Activated T-helper 17 cell treated with anti-CD3 and anti-CD28 coated beads, Interleukin-2, amount 50 U/mL, for 72 hours (primary cell): Measurements from ENCODE around the gene PSMD6. TPM values are rescaled to one million over a fixed set of nuclear protein-coding genes. Genes with fewer than 3 reads are reported as not detected.
A peak's percentile ranks its signal among the peaks of the same experiment; 100 is the strongest.

Experiments
- ATAC-seq: fragments of 150-1000 bp; cut with Tn5 transposase; replicated peaks from 2 replicates; pipeline ENCODE4 v1.10.0; 2021; ENCODE audit warnings: mild to moderate bottlenecking, moderate library complexity
- H3K27ac Mint-ChIP-seq: one replicate; pipeline ENCODE4 v1.8.0; 2022; ENCODE audit warnings: mixed read lengths
- H3K27me3 Mint-ChIP-seq: one replicate; pipeline ENCODE4 v1.8.0; 2022; ENCODE audit warnings: mixed read lengths
- H3K36me3 Mint-ChIP-seq: one replicate; pipeline ENCODE4 v1.8.0; 2022; ENCODE audit warnings: low read depth, mild to moderate bottlenecking, mixed read lengths
- H3K4me1 Mint-ChIP-seq: one replicate; pipeline ENCODE4 v1.8.0; 2022; ENCODE audit warnings: mixed read lengths
- H3K4me3 Mint-ChIP-seq: one replicate; pipeline ENCODE4 v1.8.0; 2022; ENCODE audit warnings: mild to moderate bottlenecking, mixed read lengths
- H3K9me3 Mint-ChIP-seq: one replicate; pipeline ENCODE4 v1.8.0; 2022; ENCODE audit warnings: mixed read lengths
- total RNA-seq, 2 donors: library from RNA; stranded (reverse); gene quantifications; one replicate each; pipeline ENCODE4 v1.2.3, GENCODE V29; 2022

Gene PSMD6
- total RNA-seq, 2 donors from 2014 or later = 79.4 to 113 TPM

DNA sequence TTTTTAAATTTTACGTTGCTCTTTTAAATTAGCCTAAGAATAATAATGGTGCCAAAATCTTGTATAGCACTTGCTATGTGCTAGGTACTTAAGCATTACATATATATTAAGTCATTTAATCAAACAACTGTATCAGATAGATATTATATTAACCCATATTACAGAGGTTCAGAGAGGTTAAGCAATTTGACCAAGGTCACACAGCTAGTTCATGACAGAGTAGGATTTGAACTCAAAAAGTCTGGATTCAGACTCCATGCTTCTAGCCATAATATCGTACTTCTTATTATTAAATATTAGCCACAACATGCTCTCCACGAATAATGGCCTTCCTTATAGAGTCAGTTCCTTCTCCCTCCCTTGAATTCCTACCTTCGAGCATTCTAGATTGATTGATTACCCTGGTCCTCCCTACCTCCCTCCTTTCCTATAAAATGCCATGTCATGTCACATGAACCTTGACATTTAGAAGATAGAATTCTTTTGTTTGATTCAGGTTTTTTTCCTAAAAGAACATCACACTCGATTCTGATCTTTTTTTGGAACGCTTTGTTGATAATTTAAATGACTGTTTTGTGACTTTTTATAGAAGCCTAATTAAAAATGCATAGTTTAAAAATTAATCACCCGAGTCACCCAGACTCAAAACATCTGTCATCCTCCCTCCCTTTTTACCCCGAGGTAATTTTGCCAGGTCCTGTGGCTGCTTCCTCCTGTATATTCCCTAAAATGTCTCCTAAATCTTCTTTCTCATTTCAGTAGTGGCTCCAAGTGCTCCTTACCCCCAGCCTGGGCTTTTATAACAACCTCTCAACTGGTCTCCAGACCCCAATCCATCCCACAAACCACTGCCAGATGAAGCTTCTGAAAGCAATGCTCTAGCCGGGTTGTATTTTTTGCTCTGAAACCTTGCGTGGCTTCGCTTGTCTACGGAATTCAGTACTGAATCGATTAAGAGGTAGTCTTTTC is 8.5 kb upstream of the PSMD6 start:
- peaks cover 5% of the 10 kb centered on the region for H3K9me3 Mint-ChIP-seq
- H3K27me3 Mint-ChIP-seq = peaks cover 16% of the 10 kb centered on the region
- no peak for ATAC-seq
- H3K4me1 Mint-ChIP-seq = peaks cover 3% of the 10 kb centered on the region
- no peaks in the 10 kb centered on the region for H3K36me3 Mint-ChIP-seq
- peak overlapping the region; percentile 84 for H3K4me3 Mint-ChIP-seq
- no peak overlapping the region for H3K27ac Mint-ChIP-seq

DNA sequence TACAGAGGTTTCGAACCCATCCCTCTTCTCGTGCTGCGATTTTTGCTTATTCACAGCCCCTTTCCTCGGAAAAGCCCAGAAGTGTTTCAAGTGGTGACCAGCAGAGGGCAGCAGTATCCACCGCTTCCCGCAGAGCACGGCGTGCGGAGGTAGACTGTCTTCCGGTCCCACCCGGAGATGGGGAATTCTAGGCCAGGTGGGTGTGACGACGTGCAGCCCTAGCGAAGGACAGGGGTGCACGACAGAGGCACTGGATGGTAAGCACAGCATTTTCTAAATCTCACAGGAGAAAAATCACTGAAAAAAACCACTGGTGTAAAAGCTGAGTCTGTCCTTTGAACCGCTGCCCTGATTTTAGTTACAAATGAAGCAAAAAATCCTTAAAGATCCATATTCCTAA is 7.4 kb upstream of the PSMD6 start:
- Mint-ChIP-seq H3K36me3 (no peaks in the 10 kb centered on the region), H3K9me3 (peaks cover 5% of the 10 kb centered on the region), H3K27ac (peak overlapping the region; percentile 82), H3K4me1 (peaks cover 3% of the 10 kb centered on the region), H3K27me3 (peaks cover 16% of the 10 kb centered on the region), H3K4me3 (peak overlapping the region; percentile 84)
- peak; percentile 99 for ATAC-seq

DNA sequence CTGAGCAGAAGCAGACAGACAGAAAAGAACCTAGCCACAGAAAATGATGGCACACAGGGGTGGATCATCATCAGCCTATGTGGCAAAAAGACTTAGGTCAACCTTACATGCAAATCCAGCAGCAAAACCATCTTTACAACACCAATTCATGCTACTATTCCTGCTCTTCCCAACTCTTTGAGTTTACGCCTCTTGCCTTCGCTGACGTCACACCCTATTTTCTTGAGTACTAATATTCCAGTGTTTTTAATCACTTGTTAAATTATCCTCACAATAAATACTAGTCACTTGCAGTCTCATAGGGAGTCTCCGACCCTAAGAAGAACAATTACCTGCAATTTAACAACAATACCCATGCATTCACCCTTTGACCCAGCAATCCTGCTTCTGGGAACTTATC is 6.0 kb upstream of the PSMD6 start:
- no peak overlapping the region for H3K4me3 Mint-ChIP-seq

DNA sequence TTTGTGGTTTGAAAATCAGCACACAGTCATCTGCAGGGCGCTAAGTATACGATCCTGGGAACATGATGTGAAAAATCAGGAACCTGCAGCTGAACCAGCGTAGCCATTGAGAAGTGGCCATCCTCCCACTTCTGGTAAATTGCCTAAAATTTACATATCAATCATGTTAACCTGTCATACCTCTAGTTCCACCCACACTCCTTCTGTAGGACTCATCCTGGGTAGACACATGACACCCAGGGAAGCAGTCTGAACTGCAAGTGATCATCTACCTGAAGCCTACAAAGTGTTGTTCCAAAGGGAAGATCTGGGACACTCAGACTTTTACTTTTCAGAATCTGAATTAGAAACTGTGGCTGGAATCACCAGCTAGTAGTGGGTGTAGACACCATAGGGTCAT is 5.5 kb upstream of the PSMD6 start:
- peaks cover 3% of the 10 kb centered on the region for H3K4me1 Mint-ChIP-seq
- no peak for ATAC-seq
- H3K9me3 Mint-ChIP-seq = no peaks in the 10 kb centered on the region
- H3K27ac Mint-ChIP-seq = no peak overlapping the region
- no peaks in the 10 kb centered on the region for H3K36me3 Mint-ChIP-seq
- H3K27me3 Mint-ChIP-seq = peaks cover 16% of the 10 kb centered on the region
- H3K4me3 Mint-ChIP-seq = no peak overlapping the region

More for the DNA sequence above, 6.0 kb upstream of the PSMD6 start:
- ATAC-seq = no peak
- no peaks in the 10 kb centered on the region for H3K36me3 Mint-ChIP-seq
- peaks cover 2% of the 10 kb centered on the region for H3K9me3 Mint-ChIP-seq
- H3K27me3 Mint-ChIP-seq = peaks cover 16% of the 10 kb centered on the region
- no peak overlapping the region for H3K27ac Mint-ChIP-seq
- H3K4me1 Mint-ChIP-seq = peaks cover 3% of the 10 kb centered on the region

DNA sequence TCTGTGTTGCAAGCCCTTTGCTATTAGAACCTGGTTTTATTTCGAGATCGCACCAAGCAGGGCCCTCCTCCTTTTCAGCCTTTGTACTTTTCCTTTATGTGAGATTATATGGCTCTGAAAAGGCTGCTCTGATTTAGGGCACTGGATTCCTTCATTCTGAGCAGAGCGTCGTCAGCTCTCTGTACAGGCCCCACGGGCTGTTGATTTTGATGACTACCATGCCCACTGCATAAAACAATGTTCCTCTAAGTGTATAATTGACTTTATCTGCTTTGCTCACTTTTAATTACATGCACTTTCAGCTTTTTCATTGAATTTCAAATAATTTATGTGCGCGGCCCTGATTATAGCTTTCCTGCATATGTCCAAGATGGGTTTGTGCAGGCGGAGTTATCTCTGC is 4.4 kb upstream of the PSMD6 start:
- Mint-ChIP-seq H3K27ac (no peak overlapping the region), H3K4me1 (peaks cover 3% of the 10 kb centered on the region), H3K9me3 (no peaks in the 10 kb centered on the region), H3K27me3 (peaks cover 16% of the 10 kb centered on the region), H3K36me3 (no peaks in the 10 kb centered on the region), H3K4me3 (no peak overlapping the region)
- no peak for ATAC-seq

DNA sequence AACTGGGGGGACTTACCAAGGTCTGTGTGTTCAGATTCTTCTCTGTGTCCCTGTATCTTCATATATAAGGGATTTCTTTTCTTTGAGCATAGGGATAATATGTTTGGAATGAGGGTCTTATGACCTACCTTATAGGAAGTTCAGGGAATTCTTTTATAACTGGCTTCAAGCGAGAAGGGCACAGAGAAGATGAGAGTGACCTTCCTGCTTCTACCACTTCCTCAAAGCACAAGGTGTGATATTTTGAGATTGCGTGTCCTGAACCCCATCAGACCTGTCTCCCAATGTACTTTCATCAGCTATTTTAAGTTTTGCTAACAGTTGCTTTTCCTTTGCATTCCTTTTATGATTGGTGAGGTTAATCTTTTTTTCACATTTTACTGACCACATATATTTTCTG is 3.1 kb upstream of the PSMD6 start:
- no peak overlapping the region for H3K4me3 Mint-ChIP-seq
- no peaks in the 10 kb centered on the region for H3K36me3 Mint-ChIP-seq
- no peaks in the 10 kb centered on the region for H3K9me3 Mint-ChIP-seq
- no peak overlapping the region for H3K27ac Mint-ChIP-seq
- no peak for ATAC-seq
- H3K27me3 Mint-ChIP-seq = peaks cover 16% of the 10 kb centered on the region
- peaks cover 10% of the 10 kb centered on the region for H3K4me1 Mint-ChIP-seq

DNA sequence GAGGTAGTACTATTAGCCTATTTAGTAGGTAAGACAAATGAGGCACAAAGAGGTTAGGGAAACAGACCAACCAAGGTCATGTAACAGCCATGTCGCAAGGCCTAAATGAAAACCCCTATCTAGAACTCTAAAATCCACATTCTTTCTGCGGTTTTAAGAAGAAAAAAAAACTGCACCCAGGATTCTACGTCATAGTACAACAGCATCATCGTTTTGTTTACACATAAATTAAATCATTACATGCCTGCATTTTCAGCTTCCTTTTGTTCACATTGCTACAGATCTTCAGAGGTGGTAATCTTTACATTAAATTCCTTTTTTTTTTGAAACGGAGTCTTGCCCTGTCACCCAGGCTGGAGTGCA is 548 bp upstream of the PSMD6 start:
- Mint-ChIP-seq H3K4me3 (peak overlapping the region; percentile 89), H3K9me3 (no peaks in the 10 kb centered on the region), H3K36me3 (no peaks in the 10 kb centered on the region), H3K27ac (peak overlapping the region; percentile 90), H3K4me1 (peaks cover 11% of the 10 kb centered on the region), H3K27me3 (peaks cover 7% of the 10 kb centered on the region)
- no peak for ATAC-seq

DNA sequence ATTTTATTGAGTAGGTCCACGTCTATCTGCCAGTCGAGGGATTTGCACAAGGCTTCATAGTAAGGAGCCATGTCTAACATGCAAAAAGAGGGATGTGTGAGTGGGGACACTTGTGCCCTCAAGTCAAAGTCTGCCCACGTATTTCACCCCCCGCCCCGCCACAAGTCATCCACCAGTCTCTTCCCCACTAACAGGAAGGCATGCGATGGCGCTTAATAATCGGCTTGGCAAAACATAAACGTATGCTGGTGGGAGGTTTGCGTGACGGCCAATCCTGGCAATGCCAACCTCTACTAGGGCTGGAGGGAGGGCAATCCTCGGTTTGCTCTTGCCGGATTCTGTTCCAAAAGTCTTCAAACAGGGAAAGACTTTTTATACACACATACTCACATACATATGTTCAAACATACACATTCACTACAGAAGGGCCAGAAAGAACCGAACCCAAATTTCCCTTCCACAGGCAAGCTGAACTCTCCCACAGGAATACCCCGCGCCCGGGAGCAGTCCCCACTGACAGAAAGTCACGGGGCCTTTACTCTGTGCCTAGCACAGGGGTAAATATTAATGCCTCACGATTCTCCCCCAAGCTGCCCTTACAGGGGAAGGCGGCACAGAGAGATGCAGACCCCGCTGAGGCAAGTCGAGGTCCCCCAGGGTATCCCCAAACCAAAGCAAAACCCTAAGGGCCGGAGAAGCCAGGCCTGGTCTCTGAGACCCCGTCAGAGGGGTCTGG is 675 bp downstream of the PSMD6 start:
- H3K27me3 Mint-ChIP-seq = no peaks in the 10 kb centered on the region
- no peaks in the 10 kb centered on the region for H3K9me3 Mint-ChIP-seq
- no peaks in the 10 kb centered on the region for H3K36me3 Mint-ChIP-seq
- peak; percentile 22 for ATAC-seq
- peaks cover 11% of the 10 kb centered on the region for H3K4me1 Mint-ChIP-seq
- H3K27ac Mint-ChIP-seq = peak overlapping the region; percentile 90
- peak overlapping the region; percentile 89 for H3K4me3 Mint-ChIP-seq

DNA sequence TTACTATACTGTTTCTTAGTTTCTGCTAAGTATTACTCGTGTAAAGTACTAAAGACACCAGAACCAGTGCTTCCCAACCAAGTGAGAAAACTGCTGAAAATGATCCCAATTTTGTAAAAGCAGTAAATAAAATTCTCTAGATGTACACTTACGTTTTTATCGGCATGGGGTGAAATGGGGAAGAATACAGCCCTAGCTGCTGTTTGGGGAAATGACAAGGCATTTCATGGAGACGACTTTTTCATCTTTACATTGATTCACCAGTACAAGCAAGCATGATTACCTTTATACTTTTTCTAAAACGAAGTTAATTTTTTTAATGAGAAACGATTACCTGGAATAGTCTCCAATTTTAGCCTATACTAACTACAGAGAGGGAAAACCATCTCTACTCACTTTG is 1.4 kb downstream of the PSMD6 start:
- Mint-ChIP-seq H3K4me1 (peaks cover 11% of the 10 kb centered on the region), H3K27ac (peak overlapping the region; percentile 90), H3K4me3 (peak overlapping the region; percentile 89), H3K9me3 (no peaks in the 10 kb centered on the region), H3K36me3 (no peaks in the 10 kb centered on the region), H3K27me3 (no peaks in the 10 kb centered on the region)
- ATAC-seq = no peak

DNA sequence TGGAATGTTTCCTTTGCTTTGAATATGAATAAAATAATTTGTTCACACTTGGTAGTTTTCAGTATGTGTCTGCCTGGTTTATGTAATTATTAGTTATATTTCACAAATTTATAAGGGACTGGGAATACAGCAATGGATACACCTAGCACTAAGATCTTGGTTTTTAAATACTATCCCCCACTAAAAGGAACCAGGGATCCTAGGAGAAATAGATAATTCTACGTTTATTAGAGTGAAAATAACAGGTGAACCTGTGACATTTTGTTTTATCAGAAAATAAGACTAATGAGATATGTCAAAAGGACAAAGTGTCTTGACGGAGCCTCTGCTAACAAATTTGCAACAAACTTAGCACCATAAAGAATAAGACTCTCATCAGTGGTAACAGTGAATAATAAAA is 3.4 kb downstream of the PSMD6 start:
- ATAC-seq = no peak
- Mint-ChIP-seq H3K4me3 (no peak overlapping the region), H3K9me3 (no peaks in the 10 kb centered on the region), H3K36me3 (no peaks in the 10 kb centered on the region), H3K27ac (no peak overlapping the region), H3K27me3 (no peaks in the 10 kb centered on the region), H3K4me1 (peaks cover 11% of the 10 kb centered on the region)

DNA sequence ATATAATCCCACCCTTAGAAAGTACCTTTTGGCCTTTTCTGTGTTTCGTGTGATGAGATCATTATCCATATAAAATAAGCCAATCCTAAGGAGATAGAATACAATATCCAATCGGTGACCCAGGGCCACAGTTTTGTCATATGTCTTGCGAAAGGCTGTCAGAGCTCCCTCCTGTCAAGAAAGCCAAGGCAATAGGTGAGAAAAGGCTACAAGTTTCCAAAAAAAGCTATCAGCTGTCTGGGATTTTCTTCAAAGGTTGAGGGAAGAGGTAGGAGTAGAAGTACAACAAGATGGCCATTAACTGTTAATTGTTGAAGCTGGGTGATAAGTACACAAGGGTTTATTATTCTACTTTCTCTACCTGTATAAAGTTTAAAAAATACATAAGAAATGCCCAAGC is 4.0 kb downstream of the PSMD6 start:
- H3K4me3 Mint-ChIP-seq = no peak overlapping the region
- no peak for ATAC-seq
- no peaks in the 10 kb centered on the region for H3K36me3 Mint-ChIP-seq
- H3K4me1 Mint-ChIP-seq = peaks cover 16% of the 10 kb centered on the region
- no peaks in the 10 kb centered on the region for H3K9me3 Mint-ChIP-seq
- H3K27ac Mint-ChIP-seq = peak overlapping the region; percentile 46
- H3K27me3 Mint-ChIP-seq = no peaks in the 10 kb centered on the region

DNA sequence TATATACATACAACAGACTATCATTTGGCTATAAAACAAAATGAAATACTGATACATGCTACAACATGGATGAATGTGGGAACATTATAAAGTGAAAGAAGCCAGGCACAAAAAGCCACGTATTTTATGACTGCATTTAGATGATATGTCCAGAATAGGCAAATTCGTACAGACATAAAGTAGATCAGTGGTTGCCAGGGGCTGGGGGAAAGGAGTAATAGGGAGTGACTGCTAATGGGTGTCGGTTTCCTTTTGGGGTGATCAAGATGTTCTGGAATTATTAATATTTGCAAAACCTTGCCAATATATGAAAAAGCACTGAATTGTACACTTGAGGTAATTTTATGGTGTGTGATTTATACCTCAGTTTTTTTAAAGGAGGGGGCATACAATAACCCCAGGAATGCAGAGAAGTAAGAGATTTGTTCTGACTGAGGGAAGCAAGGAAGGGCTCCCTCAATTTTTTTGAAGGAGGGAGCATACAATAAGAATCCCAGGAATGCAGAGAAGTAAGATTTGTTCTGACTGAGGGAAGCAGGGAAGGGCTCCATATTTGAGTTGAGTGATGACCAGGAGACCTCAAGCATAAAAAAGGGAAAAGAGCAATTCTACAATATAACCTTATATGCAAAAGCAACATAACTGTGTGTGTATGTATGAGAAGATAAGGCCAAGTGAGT is 6.2 kb downstream of the PSMD6 start:
- Mint-ChIP-seq H3K36me3 (no peaks in the 10 kb centered on the region), H3K9me3 (no peaks in the 10 kb centered on the region)

DNA sequence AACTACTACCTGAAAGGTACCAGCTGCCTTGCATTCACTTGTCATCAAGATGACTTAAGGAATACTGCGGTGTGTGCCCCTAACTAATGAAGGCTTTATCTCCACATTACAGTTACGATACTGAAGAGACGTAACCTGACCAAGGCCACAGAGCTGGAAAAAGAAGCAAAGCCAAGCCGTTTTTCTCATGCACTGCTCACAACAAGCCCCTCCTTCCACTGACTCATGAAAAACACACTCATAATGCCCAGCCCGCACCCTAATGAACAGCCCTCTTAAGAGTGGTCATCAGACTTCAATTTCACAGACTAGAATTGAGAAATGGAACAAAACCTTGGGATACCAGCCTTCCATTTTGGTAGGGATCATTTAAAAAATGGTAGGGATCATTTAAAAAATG is 11.6 kb downstream of the PSMD6 start:
- peaks cover 22% of the 10 kb centered on the region for H3K4me1 Mint-ChIP-seq
- peak overlapping the region; percentile 50 for H3K27ac Mint-ChIP-seq
- H3K36me3 Mint-ChIP-seq = no peaks in the 10 kb centered on the region
- no peaks in the 10 kb centered on the region for H3K9me3 Mint-ChIP-seq
- H3K27me3 Mint-ChIP-seq = no peaks in the 10 kb centered on the region
- no peak for ATAC-seq
- H3K4me3 Mint-ChIP-seq = no peak overlapping the region

More for the DNA sequence above, 6.2 kb downstream of the PSMD6 start:
- Mint-ChIP-seq H3K27ac (peak overlapping the region; percentile 70), H3K4me1 (peaks cover 18% of the 10 kb centered on the region), H3K27me3 (no peaks in the 10 kb centered on the region), H3K4me3 (no peak overlapping the region)
- no peak for ATAC-seq

DNA sequence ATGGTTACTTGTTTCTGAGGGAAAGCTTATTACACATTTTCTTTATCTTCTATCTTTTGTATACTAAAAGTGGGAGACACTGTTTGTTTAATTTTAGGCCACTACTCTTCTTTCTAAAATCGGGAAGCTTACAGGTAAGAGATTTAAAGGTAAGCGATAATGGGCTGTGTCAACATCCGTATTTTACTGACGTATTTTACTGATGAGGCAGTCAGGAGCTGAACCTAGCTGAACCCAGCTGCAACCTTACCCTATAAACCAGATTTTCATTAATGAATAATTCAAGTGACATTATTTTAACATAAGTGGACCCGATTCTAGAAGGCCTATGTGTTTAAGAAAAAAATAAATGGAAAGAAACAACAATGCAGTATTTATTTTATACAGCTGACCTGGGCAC is 13.1 kb downstream of the PSMD6 start:
- no peak for ATAC-seq
- no peaks in the 10 kb centered on the region for H3K36me3 Mint-ChIP-seq

More for the DNA sequence above, 13.1 kb downstream of the PSMD6 start:
- Mint-ChIP-seq H3K4me1 (peaks cover 22% of the 10 kb centered on the region), H3K9me3 (no peaks in the 10 kb centered on the region), H3K27me3 (no peaks in the 10 kb centered on the region), H3K4me3 (no peak overlapping the region), H3K27ac (peak overlapping the region; percentile 50)
